GM23338 (cell line): Measurements from ENCODE around the gene MT1A. TPM values are rescaled to one million over a fixed set of nuclear protein-coding genes. Genes with fewer than 3 reads are reported as not detected.

ENCODE experiments used
- ATAC-seq: fragments of 200-7000 bp; cut with Tn5 transposase; 3 replicates; pipeline ENCODE4 v1.9.1; 2020
- DNase-seq: peaks from one replicate; pipeline ENCODE4 v3.0.0-alpha.2; 2015; ENCODE audit warnings: low spot score
- H2AFZ ChIP-seq: fragments of 200-600 bp; sonication (generic); 2 replicates; pipeline ENCODE4 v1.8.0; 2016; ENCODE audit warnings: antibody characterized with exemption, mild to moderate bottlenecking, moderate library complexity
- H3F3A ChIP-seq: fragments of 200-600 bp; sonication (generic); replicated peaks from 2 replicates; pipeline ENCODE4 v1.8.0; 2017; ENCODE audit warnings: antibody characterized with exemption, mixed run types, low read depth
- H3K27ac ChIP-seq: fragments of 200-600 bp; sonication (generic); 2 replicates; pipeline ENCODE4 v1.6.1; 2016; ENCODE audit warnings: low read depth
- H3K27me3 ChIP-seq: fragments of 200-600 bp; sonication (generic); 2 replicates; pipeline ENCODE4 v1.8.0; 2016; ENCODE audit warnings: mild to moderate bottlenecking, mixed run types, moderate library complexity; ENCODE audit not compliant: insufficient read depth
- H3K36me3 ChIP-seq: fragments of 200-600 bp; sonication (generic); 2 replicates; pipeline ENCODE4 v1.8.0; 2016; ENCODE audit warnings: mild to moderate bottlenecking; ENCODE audit not compliant: insufficient read depth
- H3K4me1 ChIP-seq: fragments of 200-600 bp; sonication (generic); 2 replicates; pipeline ENCODE4 v1.8.0; 2016; ENCODE audit warnings: mild to moderate bottlenecking, moderate library complexity; ENCODE audit not compliant: insufficient read depth
- H3K4me2 ChIP-seq: fragments of 200-600 bp; sonication (generic); 2 replicates; pipeline ENCODE4 v1.7.1; 2017; ENCODE audit warnings: mixed run types
- H3K4me3 ChIP-seq: fragments of 200-600 bp; sonication (generic); 2 replicates; pipeline ENCODE4 v1.6.1; 2016; ENCODE audit warnings: mixed run types
- H3K79me2 ChIP-seq: fragments of 200-600 bp; sonication (generic); replicated peaks from 2 replicates; pipeline ENCODE4 v1.8.0; 2017; ENCODE audit warnings: mild to moderate bottlenecking; ENCODE audit not compliant: insufficient read depth
- H3K9me2 ChIP-seq: fragments of 200-600 bp; sonication (generic); 2 replicates; pipeline ENCODE4 v1.8.0; 2017; ENCODE audit not compliant: insufficient read depth
- H4K20me1 ChIP-seq: fragments of 200-600 bp; sonication (generic); replicated peaks from 2 replicates; pipeline ENCODE4 v1.8.0; 2017; ENCODE audit warnings: mild to moderate bottlenecking; ENCODE audit not compliant: insufficient read depth
- H3K27ac Mint-ChIP-seq: 2 replicates; pipeline ENCODE4 v1.8.0; 2020; ENCODE audit warnings: inconsistent platforms, mild to moderate bottlenecking, moderate library complexity, mixed read lengths
- H3K27me3 Mint-ChIP-seq: 3 replicates; pipeline ENCODE4 v1.8.0; 2022; ENCODE audit warnings: low read depth, mild to moderate bottlenecking, moderate library complexity, mixed read lengths, inconsistent platforms; ENCODE audit not compliant: insufficient read depth, poor library complexity
- H3K36me3 Mint-ChIP-seq: 3 replicates; pipeline ENCODE4 v1.8.0; 2021; ENCODE audit warnings: low read depth, mild to moderate bottlenecking, inconsistent platforms, moderate library complexity, mixed read lengths
- H3K4me1 Mint-ChIP-seq: 3 replicates; pipeline ENCODE4 v1.8.0; 2020; ENCODE audit warnings: mild to moderate bottlenecking, inconsistent platforms, mixed read lengths
- H3K4me3 Mint-ChIP-seq: 3 replicates; pipeline ENCODE4 v1.8.0; 2021; ENCODE audit warnings: moderate library complexity, mild to moderate bottlenecking, inconsistent platforms, mixed read lengths
- H3K9me3 Mint-ChIP-seq: 3 replicates; pipeline ENCODE4 v1.8.0; 2020; ENCODE audit warnings: moderate library complexity, mild to moderate bottlenecking, inconsistent platforms, mixed read lengths
- CTCF ChIP-seq, 2 experiments: fragments of 200-600 bp in 1 of 2; sonication (generic) in 1 of 2; conservative IDR thresholded peaks; 2 replicates each; pipeline versions ENCODE4 v1.5.1 to v1.6.1; 2016 to 2017; ENCODE audit warnings: antibody characterized with exemption in 2 of 2, low read depth in 2 of 2, mild to moderate bottlenecking in 2 of 2, moderate library complexity in 1 of 2
- POLR2AphosphoS5 ChIP-seq: IDR thresholded peaks from 2 replicates; pipeline ENCODE4 v1.6.1; 2016; ENCODE audit warnings: antibody characterized with exemption, low read depth
- polyA plus RNA-seq: library from polyadenylated mRNA; unstranded; fragments of >200 nt; fragmentation: Nextera tagmentation; extraction: Ambion mirVana; gene quantifications from 2 replicates; pipeline ENCODE4 v1.2.1, GENCODE V29; 2016
- total RNA-seq: library from RNA; depleted of rRNA; stranded (reverse); fragments of >200 nt; shearing (Covaris generic); gene quantifications from 2 replicates; pipeline ENCODE4 v1.2.3, GENCODE V29; 2014
- TF ChIP-seq, protein P1 (sequence below): IDR thresholded peaks from one replicate; pipeline ENCODE4 v1.6.1; 2018; ENCODE audit warnings: antibody characterized with exemption; ENCODE audit not compliant: unreplicated experiment

MT1A gene
- total and polyA plus RNA-seq, 2 experiments from 2014 or later: 2.5 TPM; not detected in 1

GRCh38 chr16:56672761-56673536, 34.5 kb downstream of the MT1A start:
- Histone ChIP-seq H3K9me2 (no peaks in the 10 kb centered on the region), H3K27me3 (peaks cover 59% of the 10 kb centered on the region), H3K27ac (no peak overlapping the region), H3K36me3 (no peaks in the 10 kb centered on the region), H4K20me1 (no peaks in the 10 kb centered on the region), H3K4me1 (peaks cover 58% of the 10 kb centered on the region), H2AFZ (no peak overlapping the region), H3F3A (peaks cover 19% of the 10 kb centered on the region), H3K4me2 (no peak overlapping the region), H3K79me2 (no peaks in the 10 kb centered on the region), H3K4me3 (no peak overlapping the region)
- Mint-ChIP-seq H3K4me1 (peaks cover 53% of the 10 kb centered on the region), H3K27me3 (peaks cover 77% of the 10 kb centered on the region), H3K9me3 (peaks cover 3% of the 10 kb centered on the region; the same call in 1 of the 3 replicates), H3K4me3 (no peak overlapping the region), H3K36me3 (peaks cover 16% of the 10 kb centered on the region), H3K27ac (no peak overlapping the region)
- TF ChIP-seq, protein P1, sequence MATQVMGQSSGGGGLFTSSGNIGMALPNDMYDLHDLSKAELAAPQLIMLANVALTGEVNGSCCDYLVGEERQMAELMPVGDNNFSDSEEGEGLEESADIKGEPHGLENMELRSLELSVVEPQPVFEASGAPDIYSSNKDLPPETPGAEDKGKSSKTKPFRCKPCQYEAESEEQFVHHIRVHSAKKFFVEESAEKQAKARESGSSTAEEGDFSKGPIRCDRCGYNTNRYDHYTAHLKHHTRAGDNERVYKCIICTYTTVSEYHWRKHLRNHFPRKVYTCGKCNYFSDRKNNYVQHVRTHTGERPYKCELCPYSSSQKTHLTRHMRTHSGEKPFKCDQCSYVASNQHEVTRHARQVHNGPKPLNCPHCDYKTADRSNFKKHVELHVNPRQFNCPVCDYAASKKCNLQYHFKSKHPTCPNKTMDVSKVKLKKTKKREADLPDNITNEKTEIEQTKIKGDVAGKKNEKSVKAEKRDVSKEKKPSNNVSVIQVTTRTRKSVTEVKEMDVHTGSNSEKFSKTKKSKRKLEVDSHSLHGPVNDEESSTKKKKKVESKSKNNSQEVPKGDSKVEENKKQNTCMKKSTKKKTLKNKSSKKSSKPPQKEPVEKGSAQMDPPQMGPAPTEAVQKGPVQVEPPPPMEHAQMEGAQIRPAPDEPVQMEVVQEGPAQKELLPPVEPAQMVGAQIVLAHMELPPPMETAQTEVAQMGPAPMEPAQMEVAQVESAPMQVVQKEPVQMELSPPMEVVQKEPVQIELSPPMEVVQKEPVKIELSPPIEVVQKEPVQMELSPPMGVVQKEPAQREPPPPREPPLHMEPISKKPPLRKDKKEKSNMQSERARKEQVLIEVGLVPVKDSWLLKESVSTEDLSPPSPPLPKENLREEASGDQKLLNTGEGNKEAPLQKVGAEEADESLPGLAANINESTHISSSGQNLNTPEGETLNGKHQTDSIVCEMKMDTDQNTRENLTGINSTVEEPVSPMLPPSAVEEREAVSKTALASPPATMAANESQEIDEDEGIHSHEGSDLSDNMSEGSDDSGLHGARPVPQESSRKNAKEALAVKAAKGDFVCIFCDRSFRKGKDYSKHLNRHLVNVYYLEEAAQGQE: no peak
- DNase-seq (peak; percentile 16), ATAC-seq (no peak)

DNA sequence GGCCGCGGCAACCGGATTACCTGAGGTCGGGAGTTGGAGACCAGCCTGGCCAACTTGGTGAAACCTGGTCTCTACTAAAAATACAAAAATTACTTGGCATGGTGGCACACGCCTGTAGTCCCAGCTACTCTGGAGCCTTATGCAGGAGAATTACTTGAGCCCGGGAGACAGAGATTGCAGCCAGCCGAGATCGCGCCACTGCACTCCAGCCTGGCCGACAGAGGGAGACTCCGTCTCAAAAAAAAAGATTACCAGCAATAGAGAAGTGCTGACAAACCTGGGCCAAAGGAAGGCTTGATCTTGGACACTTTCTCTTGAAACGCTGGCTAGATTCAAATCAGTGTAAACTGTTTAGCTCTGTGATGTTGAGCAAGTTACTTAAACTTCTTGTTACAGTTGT, 35.5 kb downstream of the MT1A start:
- H3K4me3 ChIP-seq: no peak overlapping the region; the same call in 1 of the 2 replicates
- peaks cover 50% of the 10 kb centered on the region for H3K4me1 ChIP-seq
- H3K36me3 ChIP-seq: no peaks in the 10 kb centered on the region
- Mint-ChIP-seq H3K4me3 (peak overlapping the region; percentile 36), H3K27ac (peak overlapping the region; percentile 83), H3K36me3 (peaks cover 16% of the 10 kb centered on the region), H3K4me1 (peaks cover 45% of the 10 kb centered on the region), H3K9me3 (no peaks in the 10 kb centered on the region), H3K27me3 (peaks cover 67% of the 10 kb centered on the region)
- no peak for TF ChIP-seq POLR2AphosphoS5
- peak; percentile 71 to 75 for TF ChIP-seq CTCF (conservative IDR thresholded peaks at IDR 0.05; ENCODE audit: low read depth in 2 of 2)
- H3K9me2 ChIP-seq: no peaks in the 10 kb centered on the region
- no peaks in the 10 kb centered on the region for H3K79me2 ChIP-seq
- ATAC-seq: peak; percentile 11
- H2AFZ ChIP-seq: no peak overlapping the region
- H3K4me2 ChIP-seq: peak overlapping the region; percentile 93; the same call in 1 of the 2 replicates
- no peaks in the 10 kb centered on the region for H4K20me1 ChIP-seq
- peak overlapping the region; percentile 100 for H3K27ac ChIP-seq
- peaks cover 49% of the 10 kb centered on the region for H3K27me3 ChIP-seq
- peak; percentile 66 for DNase-seq
- peaks cover 12% of the 10 kb centered on the region for H3F3A ChIP-seq
